GM12801 (cell line): Measurements from ENCODE around the gene ALAD.

Experiments used
- CTCF ChIP-seq: IDR thresholded peaks from one replicate; pipeline ENCODE4 v1.5.1; 2011; ENCODE audit warnings: control low read depth; ENCODE audit not compliant: insufficient read length; ENCODE audit errors: extremely low read depth

Gene ALAD

GRCh38 chr9:113401027-113401792 lies at the start of gene ALAD:
Gene ALAD (minus strand): TSS chr9:113401284. CDS start chr9:113393559, 7,725 bp downstream.
- TF ChIP-seq CTCF = no peak

- no peak for TF ChIP-seq CTCF
Observed at GRCh38 chr9:113449376-113449775, 48.3 kb upstream of the ALAD start.

GRCh38 chr9:113446323-113446740 lies 45.2 kb upstream of the ALAD start:
- TF ChIP-seq CTCF = no peak

- TF ChIP-seq CTCF = no peak
Observed at GRCh38 chr9:113444736-113445135, 43.7 kb upstream of the ALAD start.

GRCh38 chr9:113436728-113437515 lies 35.8 kb upstream of the ALAD start:
- no peak for TF ChIP-seq CTCF

GRCh38 chr9:113431191-113431590 lies 30.1 kb upstream of the ALAD start:
- no peak for TF ChIP-seq CTCF

- no peak for TF ChIP-seq CTCF
Observed at GRCh38 chr9:113428062-113428615, 27.1 kb upstream of the ALAD start.
